Heart left ventricle (tissue), 16 donors: ENCODE results near the gene GOLPH3L. TPM values are rescaled to one million over a fixed set of nuclear protein-coding genes. Genes with fewer than 3 reads are reported as not detected.
"Not testable (repeated sequence)": the region's sequence is repeated elsewhere in the genome, so short reads cannot be mapped to it uniquely, and the experiment has no call there.

ENCODE experiments used
- ATAC-seq, 4 donors: fragments of 200-7000 bp; cut with Tn5 transposase; one replicate each; pipeline ENCODE4 v1.9.1; 2020 to 2022; ENCODE audit warnings: moderate library complexity in 4 of 4, mild to moderate bottlenecking in 3 of 4, moderate number of reproducible peaks in 1 of 4
- DNase-seq, 5 donors: peaks; one replicate each; pipeline ENCODE4 v3.0.0-alpha.2; 2020
- H3K27ac ChIP-seq, 12 donors: fragments of 200-600 bp; sonication (generic) in 4 of 12; one replicate each; pipeline versions ENCODE4 v1.5.0 to v1.8.0; 2016 to 2022; ENCODE audit warnings: mild to moderate bottlenecking in 2 of 12
- H3K27me3 ChIP-seq, 9 donors: fragments of 200-600 bp; sonication (generic) in 2 of 9; one replicate each; pipeline versions ENCODE4 v1.5.1 to v1.8.0; 2016 to 2022; ENCODE audit warnings: mild to moderate bottlenecking in 3 of 9
- H3K36me3 ChIP-seq, 9 donors: fragments of 200-600 bp; sonication (generic) in 2 of 9; one replicate each; pipeline versions ENCODE4 v1.5.0 to v1.8.0; 2018 to 2022; ENCODE audit warnings: mild to moderate bottlenecking in 2 of 9
- H3K4me1 ChIP-seq, 12 donors: fragments of 200-600 bp; sonication (generic) in 4 of 12; one replicate each; pipeline versions ENCODE4 v1.5.0 to v1.8.0; 2016 to 2022; ENCODE audit warnings: mild to moderate bottlenecking in 3 of 12
- H3K4me3 ChIP-seq, 12 donors: fragments of 200-600 bp; sonication (generic) in 4 of 12; one replicate each; pipeline versions ENCODE4 v1.5.0 to v1.8.0; 2017 to 2022; ENCODE audit warnings: mild to moderate bottlenecking in 9 of 12, moderate library complexity in 4 of 12
- H3K9me3 ChIP-seq, 12 donors: fragments of 200-600 bp; sonication (generic) in 4 of 12; one replicate each; pipeline versions ENCODE4 v1.5.0 to v1.8.0; 2016 to 2022; ENCODE audit warnings: mild to moderate bottlenecking in 1 of 12
- CTCF ChIP-seq, 12 donors: fragments of 200-600 bp; sonication (generic) in 4 of 12; IDR thresholded peaks; one replicate each; pipeline versions ENCODE4 v1.5.0 to v1.8.0; 2018 to 2022; ENCODE audit warnings: antibody characterized with exemption in 12 of 12, mild to moderate bottlenecking in 5 of 12
- POLR2A ChIP-seq, 2 donors: fragments of 450-650 bp; IDR thresholded peaks; one replicate each; pipeline ENCODE4 v1.6.1; 2017; ENCODE audit warnings: antibody characterized with exemption in 2 of 2, mild to moderate bottlenecking in 2 of 2, moderate library complexity in 2 of 2
- WGBS, 4 donors: extraction: QIAGEN DNeasy Blood & Tissue Kit in 2 of 4; methylation state at CpG; one replicate each; pipeline versions ENCODE4 v1.1.5 to v1.1.7; 2013 to 2018; 5-methylcytosine and 5-hydroxymethylcytosine counted together
- intact Hi-C, 10 donors: fragments of 100-400 bp; cut with DNase I; formaldehyde crosslinking; loops; one replicate each; pipeline versions ENCODE4 v1.11.1 to v1.14.2; 2022
- polyA plus RNA-seq, 2 donors: library from polyadenylated mRNA; stranded (reverse); fragments of 200-250 nt; gene quantifications; one replicate each; pipeline ENCODE4 v1.2.3, GENCODE V29; 2013
- total RNA-seq, 9 donors: library from RNA; depleted of rRNA in 2 of 9; stranded (reverse); fragments of >200 nt in 2 of 9; fragmentation: NEBNext Ultra II Directional in 3 of 9; extraction: Animal tissue kit (Norgen Biotek cat#: 25700) in 3 of 9; gene quantifications; one replicate each; pipeline versions ENCODE4 v1.1.0 to v1.2.4, GENCODE V29; 2016 to 2023
- donor health status: ischemic (EF 13 %, LVEDD 7.1; RV severe dilation, severe dysfunction).
- donor health status: healthy with polysubstance abuse.
- donor health status: DM: no; HTN: yes; CAD: no.
- donor health status: DM: no; HTN: no; CAD: no.
- donor health status: ischemic (EF 25% LVEDD 6.9; RV normal size, moderate dysfunction).
- donor health status: ischemic (EF 25% LVEDD 5.7; RV mildly dilated, moderate dysfunction).
- donor health status: healthy.
- donor health status: DM: yes; HTN: yes; CAD: no.
- donor health status: ischemic (EF 35%, LVEDD 5.7; RV mildly dilated, moderate dysfunction).
- donor health status: nonischemic (EF 11% LVEDD 7.7; RV severe dilation, severe dysfunction).
- donor health status: DM: yes; HTN: yes; CAD: no.
- donor health status: PGD.
- donor health status: ischemic (EF 29% LVEDD 5.4; RV normal size, mild dysfunction).
- donor health status: nonischemic (EF 23%, LVEDD 6.1; RV moderate dilation, normal function).

GOLPH3L gene
- total and polyA plus RNA-seq, 11 donors, result 5.5 to 22.1 (median 14.4) TPM

DNA sequence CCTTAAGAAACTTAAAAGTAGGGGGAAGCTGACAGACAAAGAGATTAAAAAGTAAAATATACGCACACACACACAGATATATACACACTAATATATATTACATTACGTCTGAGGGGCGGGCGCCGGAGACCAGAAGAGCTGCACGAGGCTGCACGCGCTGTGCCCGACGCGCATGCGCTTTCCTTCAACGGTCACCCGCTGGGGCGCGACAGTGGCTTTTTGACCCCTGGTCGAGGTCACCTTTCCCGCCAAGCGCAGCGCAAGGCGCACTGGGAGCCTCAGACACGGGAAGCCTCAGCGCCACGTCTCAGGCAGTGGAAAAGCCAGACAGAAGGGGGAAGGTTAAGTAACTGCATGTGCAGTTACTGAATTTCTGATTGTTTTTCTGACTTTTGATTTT, 23.7 kb upstream of the GOLPH3L start, which contains the start of gene HORMAD1:
HORMAD1 (minus strand) TSS at position 193 of the 400 bp plus-strand sequence. CDS start 1,390 bp downstream, outside the sequence.
- intact Hi-C loops, result loop anchor here in 1 of 10 donors (5.0 kb wide), 1 partner anchor 52 kb away; no protein-coding TSS in a partner anchor
- ATAC-seq (no peak), DNase-seq (no peak)
- TF ChIP-seq CTCF (IDR thresholded peaks at IDR 0.05) (no peak), POLR2A (IDR thresholded peaks at IDR 0.05) (no peak)
- Histone ChIP-seq H3K4me3 (peak within 1 kb of the TSS in 2 of 12 donors; percentile 19 to 23), H3K27me3 (no peaks in the 10 kb centered on the region), H3K9me3 (peaks cover 0 to 9% (median 0%) of the 10 kb centered on the region in 12 donors), H3K4me1 (no peaks in the 10 kb centered on the region), H3K27ac (no peak within 1 kb of the TSS), H3K36me3 (no peaks in the 10 kb centered on the region)
- WGBS, 4 donors, result 94 to 97% (median 96%) methylated on average over 24 of the region's 24 CpGs

DNA sequence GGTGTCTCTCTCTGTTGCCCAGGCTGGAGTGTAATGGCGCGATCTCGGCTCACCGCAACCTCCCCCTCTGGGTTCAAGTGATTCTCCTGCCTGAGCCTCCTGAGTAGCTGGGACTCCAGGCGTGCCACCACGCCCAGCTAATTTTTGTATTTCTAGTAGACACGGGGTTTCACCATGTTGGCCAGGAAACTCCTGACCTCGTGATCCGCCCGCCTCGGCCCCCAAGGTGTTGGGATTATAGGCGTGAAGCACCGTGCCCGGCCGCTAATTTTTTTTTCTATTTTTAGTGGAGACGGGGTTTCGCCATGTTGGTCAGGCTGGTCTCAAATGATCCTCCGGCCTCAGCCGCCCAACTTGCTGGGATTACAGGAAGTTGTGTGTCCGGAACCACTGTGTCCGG, 23.1 kb upstream of the GOLPH3L start:
- intact Hi-C loops, result loop anchor here in 1 of 10 donors (5.0 kb wide), 1 partner anchor 52 kb away; no protein-coding TSS in a partner anchor
- H3K9me3 ChIP-seq, result peaks cover 0 to 9% (median 0%) of the 10 kb centered on the region in 12 donors

DNA sequence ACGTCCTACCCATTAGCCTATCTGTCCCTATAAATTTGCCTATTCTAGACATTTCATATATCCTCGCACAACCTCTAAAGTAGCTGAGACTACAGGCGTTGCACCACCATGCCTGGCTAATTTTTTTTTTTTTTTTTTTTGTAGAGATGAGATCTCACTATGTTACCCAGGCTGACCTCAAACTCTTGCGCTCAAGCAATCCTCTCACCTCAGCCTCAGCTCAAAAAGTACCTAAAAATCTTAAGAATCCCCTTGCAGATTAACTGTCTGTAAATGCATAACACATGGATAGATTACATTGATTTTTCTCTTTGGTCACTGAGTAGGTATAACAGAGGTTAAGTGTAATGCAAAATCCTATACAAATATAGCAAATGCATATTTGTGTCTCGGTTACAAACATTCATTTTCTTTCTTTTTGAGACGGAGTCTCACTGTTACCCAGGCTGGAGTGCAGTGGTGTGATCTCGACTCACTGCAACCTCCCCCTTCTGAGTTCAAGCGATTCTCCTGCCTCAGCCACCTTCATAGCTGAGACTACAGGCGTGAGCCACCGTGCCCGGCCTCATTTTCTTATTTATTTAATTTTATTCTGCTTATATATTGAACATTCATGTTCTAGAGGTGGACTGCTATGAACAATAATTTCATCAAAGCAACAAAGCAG, 21.4 kb upstream of the GOLPH3L start:
- no peak for ATAC-seq
- H3K4me3 ChIP-seq, result no peak overlapping the region
- WGBS, 4 donors, result 82 to 88% (median 84%) methylated on average over 11 of the region's 11 CpGs
- TF ChIP-seq POLR2A (IDR thresholded peaks at IDR 0.05), result no peak
- no peak for TF ChIP-seq CTCF (IDR thresholded peaks at IDR 0.05)
- intact Hi-C loops, result no loop called here
- no peaks in the 10 kb centered on the region for H3K27me3 ChIP-seq
- no peak for DNase-seq
- no peak overlapping the region for H3K27ac ChIP-seq
- peaks cover 0 to 4% (median 0%) of the 10 kb centered on the region in 12 donors for H3K9me3 ChIP-seq
- H3K36me3 ChIP-seq, result no peaks in the 10 kb centered on the region
- H3K4me1 ChIP-seq, result no peaks in the 10 kb centered on the region

More for the DNA sequence above, 23.1 kb upstream of the GOLPH3L start:
- H3K4me1 ChIP-seq, result no peaks in the 10 kb centered on the region
- 89 to 93% (median 91%) methylated on average over 21 of the region's 21 CpGs for WGBS, 4 donors
- no peak for TF ChIP-seq POLR2A (IDR thresholded peaks at IDR 0.05)
- no peak for TF ChIP-seq CTCF (IDR thresholded peaks at IDR 0.05)
- DNase-seq (no peak), ATAC-seq (no peak)
- no peak overlapping the region for H3K27ac ChIP-seq
- H3K27me3 ChIP-seq, result no peaks in the 10 kb centered on the region
- H3K36me3 ChIP-seq, result no peaks in the 10 kb centered on the region
- peak overlapping the region in 2 of 12 donors; percentile 19 to 23 for H3K4me3 ChIP-seq

DNA sequence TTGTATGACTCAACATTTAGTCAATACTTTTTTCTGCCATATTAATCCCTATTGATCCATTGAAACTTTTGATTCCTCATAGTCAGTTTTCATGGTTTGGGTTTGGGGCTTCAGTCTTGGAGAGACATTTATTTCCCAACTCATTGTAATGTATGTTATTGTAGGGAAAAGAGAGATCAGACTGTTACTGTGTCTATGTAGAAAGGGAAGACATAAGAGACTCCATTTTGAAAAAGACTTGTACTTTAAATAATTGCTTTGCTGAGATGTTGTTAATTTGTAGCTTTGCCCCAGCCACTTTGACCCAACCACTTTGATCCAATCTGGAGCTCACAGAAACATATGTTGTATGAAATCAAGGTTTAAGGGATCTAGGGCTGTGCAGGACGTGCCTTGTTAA, 12.1 kb upstream of the GOLPH3L start:
- H3K27ac ChIP-seq, H3K4me3 ChIP-seq, intact Hi-C loops, H3K9me3 ChIP-seq, H3K4me1 ChIP-seq, H3K27me3 ChIP-seq, ATAC-seq, H3K36me3 ChIP-seq, DNase-seq: not testable (repeated sequence)
- 46 to 83% (median 73%) methylated on average over 1 of the region's 1 CpG for WGBS, 4 donors
